Astrocyte (in vitro differentiated cells and primary cell): ENCODE measurements around the gene VCL.

ENCODE experiments used
- CTCF ChIP-seq: IDR thresholded peaks from 2 replicates; pipeline ENCODE4 v1.5.1; 2011; ENCODE audit warnings: low read depth, mild to moderate bottlenecking, inconsistent platforms, low read length, moderate library complexity; ENCODE audit not compliant: insufficient read depth
- EZH2 ChIP-seq: IDR thresholded peaks from 2 replicates; pipeline ENCODE4 v1.6.1; 2012; ENCODE audit warnings: mild to moderate bottlenecking, low read length, inconsistent platforms; ENCODE audit not compliant: insufficient read depth

GRCh38 chr10:74084955-74085354 is 87.0 kb downstream of the VCL start:
- TF ChIP-seq CTCF (no peak), EZH2 (no peak)
